B cell (primary cell): Measurements from ENCODE around the gene SHANK1. TPM values are rescaled to one million over a fixed set of nuclear protein-coding genes. Genes with fewer than 3 reads are reported as not detected.

Source experiments
- ATAC-seq: fragments of 200-7000 bp; cut with Tn5 transposase; one replicate; pipeline ENCODE4 v1.10.0; 2021; ENCODE audit warnings: low read depth, mild to moderate bottlenecking, moderate number of reproducible peaks, moderate library complexity
- CTCF ChIA-PET: fragments of 350-600 bp; sonication (Branson Sonifier 250); formaldehyde crosslinking; loops from one replicate; lab custom pipeline; 2021; ENCODE audit warnings: antibody characterized with exemption, inconsistent platforms; lab: Charles Lee
- POLR2A ChIA-PET: fragments of 350-600 bp; sonication (Branson Sonifier 250); formaldehyde crosslinking; loops from one replicate; lab custom pipeline; 2021; ENCODE audit warnings: antibody characterized with exemption; lab: Charles Lee
- DNase-seq: peaks from one replicate; pipeline ENCODE4 v3.0.0; 2013
- H2AFZ ChIP-seq: 2 replicates; pipeline ENCODE4 v1.6.1; 2012; ENCODE audit warnings: mild to moderate bottlenecking, low read depth, low read length; ENCODE audit not compliant: insufficient read depth, poor library complexity, severe bottlenecking
- H3K27ac ChIP-seq, 2 donors: 1 replicate in 1 of 2; 2 replicates in 1 of 2; pipeline ENCODE4 v1.5.1; 2012 to 2013; ENCODE audit warnings: low read length in 2 of 2, mild to moderate bottlenecking in 2 of 2, moderate library complexity in 1 of 2
- H3K27me3 ChIP-seq, 4 experiments: fragments of 200-600 bp in 1 of 4; sonication (generic) in 1 of 4; replicated peaks in 1 of 4; 1 replicate in 2 of 4; 2 replicates in 2 of 4; pipeline versions ENCODE4 v1.6.1 to v1.7.0; 2013 to 2016; ENCODE audit warnings: low read length in 3 of 4, mild to moderate bottlenecking in 2 of 4, mixed read lengths in 1 of 4, moderate library complexity in 1 of 4; ENCODE audit not compliant: insufficient read depth in 4 of 4, control insufficient read depth in 3 of 4; ENCODE audit errors: control extremely low read depth in 1 of 4
- H3K36me3 ChIP-seq, 2 experiments: replicated peaks in 1 of 2; 1 replicate in 1 of 2; 2 replicates in 1 of 2; pipeline versions ENCODE4 v1.6.1 to v1.7.1; 2013; ENCODE audit warnings: low read length in 1 of 2; ENCODE audit not compliant: insufficient read depth in 2 of 2, control insufficient read depth in 1 of 2; ENCODE audit errors: control extremely low read depth in 1 of 2, extremely low read depth in 1 of 2
- H3K4me1 ChIP-seq, 2 donors: fragments of 200-600 bp in 1 of 2; sonication (generic) in 1 of 2; 1 replicate in 1 of 2; 2 replicates in 1 of 2; pipeline versions ENCODE4 v1.5.1 to v1.6.1; 2013 to 2017; ENCODE audit warnings: low read length in 2 of 2; ENCODE audit not compliant: control insufficient read depth in 2 of 2, insufficient read depth in 2 of 2
- H3K4me2 ChIP-seq: replicated peaks from 2 replicates; pipeline ENCODE3; 2012; ENCODE audit warnings: mild to moderate bottlenecking, low read depth, low read length; ENCODE audit not compliant: poor library complexity, severe bottlenecking
- H3K4me3 ChIP-seq, 5 experiments: fragments of 200-600 bp in 1 of 5; sonication (generic) in 1 of 5; 1 replicate in 3 of 5; 2 replicates in 2 of 5; pipeline versions ENCODE4 v1.5.1 to v1.7.0; 2011 to 2016; ENCODE audit warnings: low read length in 4 of 5, mild to moderate bottlenecking in 4 of 5, low read depth in 2 of 5, control low read depth in 1 of 5, moderate library complexity in 1 of 5; ENCODE audit not compliant: insufficient read depth in 1 of 5; ENCODE audit errors: control extremely low read depth in 1 of 5, extremely low read depth in 1 of 5
- H3K79me2 ChIP-seq: fragments of 200-600 bp; sonication (generic); one replicate; pipeline ENCODE4 v1.6.0; 2016; ENCODE audit warnings: low read length; ENCODE audit not compliant: control insufficient read depth, insufficient read depth
- H3K9ac ChIP-seq: fragments of 200-600 bp; sonication (generic); 2 replicates; pipeline ENCODE4 v1.6.1; 2017; ENCODE audit warnings: mild to moderate bottlenecking, low read length, moderate library complexity
- H3K9me3 ChIP-seq, 3 donors: one replicate each; pipeline versions ENCODE4 v1.6.1 to v1.7.1; 2013; ENCODE audit warnings: low read length in 2 of 3; ENCODE audit not compliant: control insufficient read depth in 2 of 3, insufficient read depth in 1 of 3; ENCODE audit errors: control extremely low read depth in 1 of 3
- H4K20me1 ChIP-seq: 2 replicates; pipeline ENCODE4 v1.6.0; 2012; ENCODE audit warnings: mild to moderate bottlenecking, low read length; ENCODE audit not compliant: insufficient read depth, control insufficient read depth, poor library complexity, severe bottlenecking
- H3K27ac Mint-ChIP-seq: one replicate; pipeline ENCODE4 v1.8.0; 2021; ENCODE audit warnings: mixed read lengths
- H3K27me3 Mint-ChIP-seq: one replicate; pipeline ENCODE4 v1.8.0; 2021; ENCODE audit warnings: mixed read lengths
- H3K4me1 Mint-ChIP-seq: one replicate; pipeline ENCODE4 v1.8.0; 2021; ENCODE audit warnings: mixed read lengths
- H3K4me3 Mint-ChIP-seq: one replicate; pipeline ENCODE4 v1.8.0; 2021; ENCODE audit warnings: mixed read lengths
- H3K9me3 Mint-ChIP-seq: one replicate; pipeline ENCODE4 v1.8.0; 2022; ENCODE audit warnings: mixed read lengths; ENCODE audit not compliant: insufficient read depth
- EZH2 ChIP-seq: IDR thresholded peaks from 2 replicates; pipeline ENCODE4 v1.6.1; 2012; ENCODE audit warnings: borderline replicate concordance, low read depth, mild to moderate bottlenecking, moderate library complexity, low read length; ENCODE audit not compliant: insufficient read depth, poor library complexity, severe bottlenecking
- WGBS: methylation state at CpG from one replicate; pipeline ENCODE4 v1.1.5; 2013; ENCODE audit warnings: missing lambda C conversion rate; ENCODE audit not compliant: insufficient coverage; 5-methylcytosine and 5-hydroxymethylcytosine counted together
- intact Hi-C: fragments of 100-400 bp; cut with micrococcal nuclease; formaldehyde crosslinking; loops from one replicate; pipeline ENCODE4 v1.10.0; 2022
- polyA plus RNA-seq: library from polyadenylated mRNA; depleted of rRNA; stranded (reverse); fragments of >200 nt; gene quantifications from 2 replicates; pipeline ENCODE4 v1.2.3, GENCODE V29; 2012
- total RNA-seq, 2 donors: library from RNA; stranded (reverse); fragments of 120-200 nt in 1 of 2; gene quantifications; 1 replicate in 1 of 2; 2 replicates in 1 of 2; pipeline versions ENCODE4 v1.2.3 to v1.2.4, GENCODE V29; 2013 to 2022
- TF ChIP-seq, protein P1 (sequence below): fragments of 200-600 bp; IDR thresholded peaks from one replicate; pipeline ENCODE4 v1.8.0; 2022; ENCODE audit warnings: antibody characterized with exemption, mild to moderate bottlenecking

SHANK1 gene
- total and polyA plus RNA-seq, 2 donors (not counting 1 experiment from before 2014, with no cell fraction given), result not detected

DNA sequence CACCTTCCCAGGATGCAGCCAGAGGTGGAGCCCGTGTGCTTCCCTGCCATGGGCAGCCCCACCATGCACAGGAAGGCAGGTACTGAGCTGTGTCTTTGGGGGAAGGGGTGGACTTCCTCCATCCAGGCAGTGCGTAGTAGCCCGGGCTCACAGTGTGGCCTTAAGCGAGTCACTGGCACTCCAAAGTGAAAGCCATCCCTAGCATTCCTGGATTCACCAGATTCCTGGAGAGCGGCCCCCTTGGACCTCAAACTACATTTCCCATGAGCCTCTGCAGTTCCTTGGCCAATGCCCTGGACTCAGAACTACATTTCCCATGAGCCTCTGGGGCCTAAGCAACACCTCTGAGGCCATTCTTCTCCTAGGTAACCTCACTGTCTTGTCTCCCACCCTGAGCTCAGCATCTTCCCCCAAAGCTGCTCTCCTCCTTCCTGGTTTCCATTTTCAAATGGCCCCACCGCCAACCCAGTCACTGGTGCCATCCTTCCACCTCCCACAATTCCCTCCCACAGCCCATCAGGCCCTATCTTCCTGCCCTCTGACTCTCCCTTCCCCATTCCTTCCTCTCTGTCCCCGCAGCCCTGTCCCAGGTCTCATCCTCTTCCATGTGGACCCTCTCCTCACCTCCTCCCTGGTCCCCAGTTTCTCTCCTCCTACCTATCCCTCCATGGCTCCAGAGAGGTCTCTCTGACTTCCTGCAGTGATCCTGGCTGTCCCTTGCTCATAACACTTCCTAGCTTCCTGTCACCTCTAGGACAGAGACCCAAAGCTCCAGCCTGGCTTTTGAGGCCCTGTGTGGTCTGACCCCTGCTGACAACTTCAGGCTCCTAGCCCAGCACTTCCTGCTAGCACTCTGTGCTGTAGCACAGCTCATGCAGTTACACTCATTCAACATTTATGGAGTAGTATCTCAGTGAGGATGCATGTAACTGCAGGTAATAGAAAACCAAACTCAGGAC is 69.9 kb downstream of the SHANK1 start, which contains the start of gene C19orf81:
Gene C19orf81, plus strand, starts transcription at position 13 of the 959 bp plus-strand sequence. Its CDS starts 0 bp downstream, at position 13.
- CTCF ChIA-PET, result no interaction called here
- Mint-ChIP-seq H3K27ac (no peak within 1 kb of the TSS), H3K27me3 (peaks cover 30% of the 10 kb centered on the region), H3K4me3 (no peak within 1 kb of the TSS), H3K9me3 (peaks cover under 1% of the 10 kb centered on the region), H3K4me1 (no peaks in the 10 kb centered on the region)
- Histone ChIP-seq H3K4me1 (no peaks in the 10 kb centered on the region), H3K79me2 (no peaks in the 10 kb centered on the region), H3K9ac (no peak within 1 kb of the TSS), H3K9me3 (peaks cover 0 to 34% (median under 1%) of the 10 kb centered on the region in 3 donors), H3K27ac (no peak within 1 kb of the TSS), H2AFZ (no peak within 1 kb of the TSS), H3K27me3 (peaks cover 0 to 32% (median 6%) of the 10 kb centered on the region in 4 experiments), H3K4me2 (no peak within 1 kb of the TSS), H4K20me1 (no peaks in the 10 kb centered on the region), H3K4me3 (no peak within 1 kb of the TSS), H3K36me3 (no peaks in the 10 kb centered on the region)
- 52% methylated on average over 6 of the region's 7 CpGs for WGBS
- intact Hi-C loops, result loop anchor here (10.0 kb wide), 1 partner anchor 105 kb away; no protein-coding TSS in a partner anchor
- no peak for DNase-seq
- POLR2A ChIA-PET, result no interaction called here
- TF ChIP-seq EZH2, result no peak
- TF ChIP-seq, protein P1, sequence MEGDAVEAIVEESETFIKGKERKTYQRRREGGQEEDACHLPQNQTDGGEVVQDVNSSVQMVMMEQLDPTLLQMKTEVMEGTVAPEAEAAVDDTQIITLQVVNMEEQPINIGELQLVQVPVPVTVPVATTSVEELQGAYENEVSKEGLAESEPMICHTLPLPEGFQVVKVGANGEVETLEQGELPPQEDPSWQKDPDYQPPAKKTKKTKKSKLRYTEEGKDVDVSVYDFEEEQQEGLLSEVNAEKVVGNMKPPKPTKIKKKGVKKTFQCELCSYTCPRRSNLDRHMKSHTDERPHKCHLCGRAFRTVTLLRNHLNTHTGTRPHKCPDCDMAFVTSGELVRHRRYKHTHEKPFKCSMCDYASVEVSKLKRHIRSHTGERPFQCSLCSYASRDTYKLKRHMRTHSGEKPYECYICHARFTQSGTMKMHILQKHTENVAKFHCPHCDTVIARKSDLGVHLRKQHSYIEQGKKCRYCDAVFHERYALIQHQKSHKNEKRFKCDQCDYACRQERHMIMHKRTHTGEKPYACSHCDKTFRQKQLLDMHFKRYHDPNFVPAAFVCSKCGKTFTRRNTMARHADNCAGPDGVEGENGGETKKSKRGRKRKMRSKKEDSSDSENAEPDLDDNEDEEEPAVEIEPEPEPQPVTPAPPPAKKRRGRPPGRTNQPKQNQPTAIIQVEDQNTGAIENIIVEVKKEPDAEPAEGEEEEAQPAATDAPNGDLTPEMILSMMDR, result no peak
- no peak for ATAC-seq

DNA sequence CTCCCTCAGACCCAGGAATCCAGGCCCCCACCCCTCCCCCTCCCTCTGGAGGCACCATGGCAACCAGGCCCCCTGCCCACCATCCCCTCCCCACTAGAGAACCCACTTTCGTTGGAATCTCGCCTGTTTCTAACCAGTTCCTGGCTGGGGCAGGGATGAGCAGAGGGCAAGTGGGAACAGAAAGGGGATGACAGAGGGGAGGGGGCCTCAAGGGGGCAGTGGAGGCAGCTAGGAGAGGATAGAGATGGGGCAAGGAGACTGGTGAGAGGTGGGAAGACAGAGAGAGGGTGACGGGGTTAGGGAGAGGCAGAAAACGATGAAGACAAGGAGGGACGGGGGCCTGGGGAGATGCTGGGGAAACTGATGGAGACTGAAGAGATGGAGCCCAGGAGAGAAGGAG is 70.9 kb downstream of the SHANK1 start:
- no peak overlapping the region for H3K4me3 ChIP-seq
- H3K4me3 Mint-ChIP-seq, result no peak overlapping the region
- no peaks in the 10 kb centered on the region for H3K4me1 ChIP-seq
- intact Hi-C loops, result loop anchor here (10.0 kb wide), 1 partner anchor 106 kb away; no protein-coding TSS in a partner anchor
- peaks cover 21% of the 10 kb centered on the region for H3K27me3 Mint-ChIP-seq
- no peaks in the 10 kb centered on the region for H3K36me3 ChIP-seq
- H4K20me1 ChIP-seq, result no peaks in the 10 kb centered on the region
- no peak overlapping the region for H3K9ac ChIP-seq
- no peak overlapping the region for H2AFZ ChIP-seq
- H3K9me3 Mint-ChIP-seq, result no peaks in the 10 kb centered on the region
- ChIA-PET CTCF (no interaction called here), POLR2A (no interaction called here)
- no peaks in the 10 kb centered on the region for H3K79me2 ChIP-seq
- WGBS, result 81% methylated on average over 3 of the region's 5 CpGs
- DNase-seq, result no peak
- no peak overlapping the region for H3K27ac ChIP-seq
- no peak overlapping the region for H3K4me2 ChIP-seq
- no peaks in the 10 kb centered on the region for H3K4me1 Mint-ChIP-seq
- TF ChIP-seq EZH2, result no peak
- TF ChIP-seq, protein P1, result no peak
- H3K9me3 ChIP-seq, result peaks cover 0 to 30% (median 0%) of the 10 kb centered on the region in 3 donors
- H3K27ac Mint-ChIP-seq, result no peak overlapping the region
- H3K27me3 ChIP-seq, result peaks cover 0 to 34% (median 10%) of the 10 kb centered on the region in 4 experiments
- ATAC-seq, result no peak
